ENCODE data around the gene VANGL1. TPM values are rescaled to one million over a fixed set of nuclear protein-coding genes. Genes with fewer than 3 reads are reported as not detected.

The VANGL1 gene
- total and polyA plus RNA-seq, 2 of the 8 experiments (the other 6 are each of a cell fraction or from before 2014, with no cell fraction given), result 9.4 to 13.4 TPM

DNA sequence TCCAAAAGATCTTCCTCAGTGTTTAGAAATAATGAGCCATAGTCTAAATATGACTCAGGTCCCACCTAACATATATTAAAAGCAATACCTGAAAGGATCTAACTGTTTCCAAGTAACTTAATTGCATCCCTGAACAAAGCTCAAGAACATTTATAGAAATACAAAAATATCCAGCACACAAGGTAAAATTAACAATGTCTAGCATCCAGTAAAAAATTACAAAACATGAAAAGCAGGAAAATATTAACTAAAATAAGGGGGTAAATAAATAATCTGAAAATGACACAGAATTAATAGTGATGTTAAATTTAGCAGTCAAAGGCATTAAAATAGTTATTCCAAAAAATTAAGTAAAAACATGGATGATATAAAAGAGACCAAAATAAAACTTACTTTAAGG is 21.3 kb upstream of the VANGL1 start:
- no peak overlapping the region for H2BK120ac ChIP-seq (replicated peaks; ENCODE audit: low read depth, low read length)
- no peak for DNase-seq (ENCODE audit: low read depth in 1 of 2, low spot score in 2 of 2)
- H3K79me1 ChIP-seq (ENCODE audit: low read depth, low read length), result no peaks in the 10 kb centered on the region
- ChIA-PET CTCF (ENCODE audit: partially characterized antibody) (no interaction called here), POLR2A (ENCODE audit: partially characterized antibody) (no interaction called here)
- peaks cover 0 to 11% of the 10 kb centered on the region in 2 experiments; a peak in 2 of 4 replicates for H3K9me3 ChIP-seq (ENCODE audit: insufficient read depth in 2 of 2, low read depth in 1 of 2, low read length in 1 of 2)
- H2AK5ac ChIP-seq (ENCODE audit: low read depth, low read length), result no peak overlapping the region
- no peaks in the 10 kb centered on the region for H3K4me1 ChIP-seq (replicated peaks in 1 of 4; ENCODE audit: control insufficient read depth in 3 of 4, insufficient read depth in 4 of 4, low read length in 3 of 4)
- no peak overlapping the region for H3K4me3 ChIP-seq (ENCODE audit: extremely low read depth in 1 of 4, insufficient read depth in 2 of 4, low read depth in 3 of 4, low read length in 4 of 4)
- no peak overlapping the region for H4K91ac ChIP-seq (replicated peaks; ENCODE audit: insufficient read length, low read length)
- H3K9ac ChIP-seq (replicated peaks in 1 of 4; ENCODE audit: extremely low read depth in 1 of 4, low read depth in 3 of 4, low read length in 3 of 4), result no peak overlapping the region
- H3K27me3 ChIP-seq (replicated peaks in 1 of 4; ENCODE audit: control insufficient read depth in 3 of 4, extremely low read depth in 1 of 4, insufficient read depth in 3 of 4, low read length in 3 of 4), result no peaks in the 10 kb centered on the region
- no peak overlapping the region for H3K4me2 ChIP-seq (ENCODE audit: insufficient read depth in 1 of 2, low read depth in 2 of 2, low read length in 2 of 2)
- no peak overlapping the region for H3K56ac ChIP-seq (replicated peaks; ENCODE audit: insufficient read length, low read depth, low read length)
- no peaks in the 10 kb centered on the region for H4K20me1 ChIP-seq (replicated peaks in 1 of 2; ENCODE audit: control insufficient read depth in 1 of 2, insufficient read depth in 2 of 2, low read length in 2 of 2)
- H3K23me2 ChIP-seq (ENCODE audit: low read depth, low read length), result no peaks in the 10 kb centered on the region
- no peak overlapping the region for H4K8ac ChIP-seq (ENCODE audit: extremely low read depth, insufficient read depth, low read length)
- no peak overlapping the region for H3K4ac ChIP-seq (replicated peaks; ENCODE audit: insufficient read length, low read depth, low read length)
- no peak overlapping the region for H3K27ac ChIP-seq (ENCODE audit: low read depth, low read length)
- no peaks in the 10 kb centered on the region for H3K79me2 ChIP-seq (ENCODE audit: control insufficient read depth in 1 of 2, insufficient read depth in 2 of 2, low read length in 2 of 2)
- H3K18ac ChIP-seq (ENCODE audit: extremely low read depth, low read length), result no peak overlapping the region
- H2BK5ac ChIP-seq (ENCODE audit: low read depth, low read length), result no peak overlapping the region
- no peak overlapping the region for H3K14ac ChIP-seq (ENCODE audit: insufficient read length)
- FAIRE-seq, result no peak
- H2BK20ac ChIP-seq (ENCODE audit: low read length), result no peak overlapping the region
- no peak overlapping the region for H3K23ac ChIP-seq (ENCODE audit: insufficient read length)
- no peak overlapping the region for H2BK12ac ChIP-seq (ENCODE audit: low read depth, low read length)
- H3K36me3 ChIP-seq (ENCODE audit: control insufficient read depth in 2 of 4, insufficient read depth in 4 of 4, low read length in 3 of 4), result no peaks in the 10 kb centered on the region
- no peak overlapping the region for H2BK15ac ChIP-seq (ENCODE audit: low read length)
- H2AFZ ChIP-seq (ENCODE audit: low read length), result no peak overlapping the region
- H4K5ac ChIP-seq (ENCODE audit: insufficient read length, low read depth, low read length), result no peak overlapping the region
- no peak for TF ChIP-seq RNF2 (IDR thresholded peaks at IDR 0.05; ENCODE audit: borderline replicate concordance, low read depth, low read length, missing control alignments, poor library complexity, severe bottlenecking)
- TF ChIP-seq, protein P1, sequence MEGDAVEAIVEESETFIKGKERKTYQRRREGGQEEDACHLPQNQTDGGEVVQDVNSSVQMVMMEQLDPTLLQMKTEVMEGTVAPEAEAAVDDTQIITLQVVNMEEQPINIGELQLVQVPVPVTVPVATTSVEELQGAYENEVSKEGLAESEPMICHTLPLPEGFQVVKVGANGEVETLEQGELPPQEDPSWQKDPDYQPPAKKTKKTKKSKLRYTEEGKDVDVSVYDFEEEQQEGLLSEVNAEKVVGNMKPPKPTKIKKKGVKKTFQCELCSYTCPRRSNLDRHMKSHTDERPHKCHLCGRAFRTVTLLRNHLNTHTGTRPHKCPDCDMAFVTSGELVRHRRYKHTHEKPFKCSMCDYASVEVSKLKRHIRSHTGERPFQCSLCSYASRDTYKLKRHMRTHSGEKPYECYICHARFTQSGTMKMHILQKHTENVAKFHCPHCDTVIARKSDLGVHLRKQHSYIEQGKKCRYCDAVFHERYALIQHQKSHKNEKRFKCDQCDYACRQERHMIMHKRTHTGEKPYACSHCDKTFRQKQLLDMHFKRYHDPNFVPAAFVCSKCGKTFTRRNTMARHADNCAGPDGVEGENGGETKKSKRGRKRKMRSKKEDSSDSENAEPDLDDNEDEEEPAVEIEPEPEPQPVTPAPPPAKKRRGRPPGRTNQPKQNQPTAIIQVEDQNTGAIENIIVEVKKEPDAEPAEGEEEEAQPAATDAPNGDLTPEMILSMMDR (IDR thresholded peaks at IDR 0.05; ENCODE audit: control extremely low read depth in 1 of 3, insufficient read depth in 1 of 3, low read depth in 1 of 3, low read length in 3 of 3), result no peak
- TF ChIP-seq FOSL1 (IDR thresholded peaks at IDR 0.05; ENCODE audit: insufficient read depth, low read depth, low read length), result no peak
- TF ChIP-seq CREB1 (IDR thresholded peaks at IDR 0.05), result no peak
- no peak for TF ChIP-seq KDM4A (IDR thresholded peaks at IDR 0.05; ENCODE audit: low read depth, low read length, severe bottlenecking)
- no peak for TF ChIP-seq SRF (IDR thresholded peaks at IDR 0.05; ENCODE audit: low read depth, low read length)
- no peak for TF ChIP-seq RFX5 (IDR thresholded peaks at IDR 0.05; ENCODE audit: borderline replicate concordance, low read depth, low read length)
- TF ChIP-seq YY1 (IDR thresholded peaks at IDR 0.05; ENCODE audit: low read depth, low read length), result no peak
- TF ChIP-seq EZH2 (IDR thresholded peaks at IDR 0.05; ENCODE audit: low read depth, low read length, severe bottlenecking), result no peak
- no peak for TF ChIP-seq EGR1 (IDR thresholded peaks at IDR 0.05; ENCODE audit: borderline replicate concordance, low read depth, low read length)
- no peak for TF ChIP-seq JUN (IDR thresholded peaks at IDR 0.05; ENCODE audit: low read depth, low read length)
- TF ChIP-seq CHD1 (IDR thresholded peaks at IDR 0.05; ENCODE audit: low read depth, low read length), result no peak
- no peak for TF ChIP-seq TAF7 (optimal IDR thresholded peaks at IDR 0.05; ENCODE audit: borderline replicate concordance, low read depth, low read length)

All from H1 (cell line).